Mesendoderm (in vitro differentiated cells): ENCODE data around the gene RMND5B.

Experiments used
- DNase-seq: peaks from one replicate; pipeline ENCODE4 v3.0.0; 2013
- H2AK5ac ChIP-seq: 2 replicates; pipeline ENCODE4 v1.6.1; 2013; ENCODE audit warnings: low read length, inconsistent platforms
- H2BK120ac ChIP-seq: 2 replicates; pipeline ENCODE4 v1.6.1; 2013; ENCODE audit warnings: low read depth, mild to moderate bottlenecking, low read length, moderate library complexity, mixed read lengths
- H2BK15ac ChIP-seq: replicated peaks from 2 replicates; pipeline ENCODE4 v1.6.1; 2013; ENCODE audit warnings: low read depth, mild to moderate bottlenecking, moderate library complexity
- H2BK5ac ChIP-seq: 2 replicates; pipeline ENCODE4 v1.6.1; 2013; ENCODE audit warnings: low read length, inconsistent platforms
- H3K18ac ChIP-seq: 2 replicates; pipeline ENCODE4 v1.6.1; 2013; ENCODE audit warnings: mild to moderate bottlenecking, low read length, mixed read lengths
- H3K23ac ChIP-seq: one replicate; pipeline ENCODE4 v1.6.1; 2013; ENCODE audit warnings: low read length
- H3K27ac ChIP-seq: 2 replicates; pipeline ENCODE4 v1.5.1; 2013; ENCODE audit warnings: low read depth, mild to moderate bottlenecking, inconsistent platforms, low read length, moderate library complexity
- H3K27me3 ChIP-seq: 2 replicates; pipeline ENCODE4 v1.6.1; 2013; ENCODE audit warnings: low read length, control low read depth, mild to moderate bottlenecking, inconsistent platforms; ENCODE audit not compliant: insufficient read depth, poor library complexity
- H3K36me3 ChIP-seq: 2 replicates; pipeline ENCODE4 v1.6.1; 2013; ENCODE audit warnings: low read length, inconsistent platforms; ENCODE audit not compliant: control insufficient read depth, insufficient read depth
- H3K4ac ChIP-seq: one replicate; pipeline ENCODE4 v1.6.1; 2013; ENCODE audit warnings: low read depth, mild to moderate bottlenecking, low read length, moderate library complexity
- H3K4me1 ChIP-seq: 2 replicates; pipeline ENCODE4 v1.6.1; 2013; ENCODE audit warnings: low read depth, low read length, inconsistent platforms; ENCODE audit not compliant: control insufficient read depth
- H3K4me2 ChIP-seq: 2 replicates; pipeline ENCODE4 v1.6.1; 2013; ENCODE audit warnings: low read length
- H3K4me3 ChIP-seq: 2 replicates; pipeline ENCODE4 v1.5.1; 2013; ENCODE audit warnings: mild to moderate bottlenecking, low read length
- H3K56ac ChIP-seq: one replicate; pipeline ENCODE4 v1.6.1; 2013; ENCODE audit warnings: low read length
- H3K79me1 ChIP-seq: 2 replicates; pipeline ENCODE4 v1.6.1; 2013; ENCODE audit warnings: low read length, inconsistent platforms
- H3K79me2 ChIP-seq: 2 replicates; pipeline ENCODE4 v1.6.1; 2013; ENCODE audit warnings: mild to moderate bottlenecking, low read length; ENCODE audit not compliant: control insufficient read depth, insufficient read depth
- H3K9ac ChIP-seq: 2 replicates; pipeline ENCODE4 v1.6.1; 2013; ENCODE audit warnings: low read length, inconsistent platforms
- H4K5ac ChIP-seq: one replicate; pipeline ENCODE4 v1.6.1; 2013; ENCODE audit warnings: low read length
- H4K8ac ChIP-seq: one replicate; pipeline ENCODE4 v1.6.1; 2013; ENCODE audit warnings: low read depth, mild to moderate bottlenecking, control low read depth, low read length, moderate library complexity
- WGBS: extraction: QIAGEN DNeasy Blood & Tissue Kit; methylation state at CpG from one replicate; pipeline ENCODE4 v1.1.7; 2013; ENCODE audit warnings: low lambda C conversion rate, missing lambda C conversion rate; ENCODE audit not compliant: insufficient coverage; ENCODE audit errors: extremely low coverage; 5-methylcytosine and 5-hydroxymethylcytosine counted together

Gene RMND5B

DNA sequence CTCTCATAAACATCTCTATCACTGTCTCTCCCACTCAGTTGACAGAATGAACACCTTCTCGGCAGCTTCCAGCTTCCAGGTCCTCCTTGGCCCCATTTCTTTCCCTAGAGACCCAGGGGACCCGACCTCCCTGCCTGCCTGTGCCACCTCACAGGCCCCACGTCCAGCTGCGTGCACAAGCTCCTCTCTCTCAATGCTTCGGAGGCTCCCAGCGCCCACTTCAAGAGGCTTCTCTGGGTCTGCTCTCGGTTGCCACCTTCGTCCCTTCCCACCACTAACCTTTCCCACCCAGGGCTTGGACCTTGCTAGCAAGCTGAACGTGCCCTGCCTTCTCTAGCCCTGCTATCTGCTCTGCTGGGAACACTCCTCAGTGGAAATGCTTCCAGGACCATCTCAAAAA lies 20.3 kb upstream of the RMND5B start:
- H3K56ac ChIP-seq = no peak overlapping the region
- H2BK15ac ChIP-seq = no peak overlapping the region
- no peaks in the 10 kb centered on the region for H3K27me3 ChIP-seq
- H3K4me3 ChIP-seq = no peak overlapping the region
- no CpG with 5 or more reads among the region's 9 CpGs for WGBS
- H3K79me2 ChIP-seq = peaks cover 15% of the 10 kb centered on the region
- H3K36me3 ChIP-seq = no peaks in the 10 kb centered on the region
- H3K9ac ChIP-seq = no peak overlapping the region
- peaks cover 3% of the 10 kb centered on the region for H3K79me1 ChIP-seq
- H3K4me2 ChIP-seq = no peak overlapping the region
- H2AK5ac ChIP-seq = no peak overlapping the region
- peaks cover 6% of the 10 kb centered on the region for H3K4me1 ChIP-seq
- peak overlapping the region; percentile 9 for H3K23ac ChIP-seq
- H2BK120ac ChIP-seq = no peak overlapping the region
- H2BK5ac ChIP-seq = no peak overlapping the region
- DNase-seq = no peak
- no peak overlapping the region for H4K5ac ChIP-seq
- no peak overlapping the region for H3K4ac ChIP-seq
- H3K18ac ChIP-seq = no peak overlapping the region
- no peak overlapping the region for H4K8ac ChIP-seq
- no peak overlapping the region for H3K27ac ChIP-seq

DNA sequence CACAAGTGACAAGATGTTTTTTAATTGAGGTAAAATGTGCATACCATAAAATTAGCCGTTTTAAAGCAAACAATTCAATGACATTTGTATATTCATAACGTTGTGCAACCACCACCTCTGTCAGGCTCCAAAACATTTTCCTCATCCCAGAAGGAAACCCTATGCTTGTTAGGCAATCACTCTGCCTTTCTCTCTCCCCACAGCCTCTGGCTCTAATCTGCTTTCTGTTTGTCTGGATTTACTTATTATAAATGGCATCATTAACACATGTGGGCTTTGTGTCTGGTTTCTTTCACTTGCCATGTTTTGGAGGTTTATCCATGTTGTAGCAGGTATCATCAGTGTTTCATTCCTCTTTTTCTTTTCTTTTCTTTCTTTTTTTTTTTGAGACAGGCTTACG lies 18.9 kb upstream of the RMND5B start:
- Histone ChIP-seq H2BK120ac (no peak overlapping the region), H3K56ac (no peak overlapping the region), H3K18ac (no peak overlapping the region), H3K9ac (no peak overlapping the region), H3K36me3 (no peaks in the 10 kb centered on the region), H2AK5ac (no peak overlapping the region), H3K79me2 (peaks cover 27% of the 10 kb centered on the region), H4K8ac (no peak overlapping the region), H3K27me3 (no peaks in the 10 kb centered on the region), H2BK5ac (no peak overlapping the region), H3K79me1 (peaks cover 3% of the 10 kb centered on the region), H3K4me1 (peaks cover 12% of the 10 kb centered on the region), H3K4me3 (no peak overlapping the region), H3K4me2 (no peak overlapping the region), H3K23ac (no peak overlapping the region), H3K27ac (no peak overlapping the region), H2BK15ac (no peak overlapping the region), H4K5ac (no peak overlapping the region), H3K4ac (no peak overlapping the region)
- DNase-seq = no peak
- no CpG with 5 or more reads among the region's 3 CpGs for WGBS

DNA sequence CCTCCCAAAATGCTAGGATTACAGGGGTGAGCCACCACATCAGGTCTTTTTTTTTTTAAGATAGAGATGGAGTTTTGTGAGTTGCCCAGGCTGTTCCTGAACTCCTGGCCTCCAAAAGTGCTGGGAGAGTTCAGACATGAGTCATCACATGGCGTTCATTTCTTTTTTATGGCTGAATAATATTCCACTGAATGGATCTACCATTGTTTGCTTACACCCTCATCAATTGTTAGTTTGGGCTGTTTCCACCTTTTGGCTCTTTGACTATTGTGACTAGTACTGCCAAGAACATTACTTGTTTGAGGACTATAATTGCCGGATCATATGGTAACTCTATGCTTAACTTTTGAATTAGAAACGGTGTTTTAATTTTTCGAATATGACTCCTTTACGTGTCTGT lies 18.3 kb upstream of the RMND5B start:
- Histone ChIP-seq H3K18ac (no peak overlapping the region), H2BK120ac (no peak overlapping the region), H2BK5ac (no peak overlapping the region), H3K27me3 (no peaks in the 10 kb centered on the region), H3K23ac (no peak overlapping the region), H2AK5ac (no peak overlapping the region), H3K27ac (no peak overlapping the region), H3K56ac (no peak overlapping the region), H3K79me1 (peaks cover 5% of the 10 kb centered on the region), H3K4me1 (peaks cover 12% of the 10 kb centered on the region), H4K5ac (no peak overlapping the region), H4K8ac (no peak overlapping the region), H3K4ac (no peak overlapping the region), H3K9ac (no peak overlapping the region), H3K4me2 (no peak overlapping the region), H3K79me2 (peaks cover 33% of the 10 kb centered on the region), H3K4me3 (no peak overlapping the region), H2BK15ac (no peak overlapping the region), H3K36me3 (no peaks in the 10 kb centered on the region)
- WGBS = no CpG with 5 or more reads among the region's 5 CpGs
- DNase-seq = no peak

GRCh38 chr5:178113141-178113787 lies 17.6 kb upstream of the RMND5B start, which contains the start of gene N4BP3:
Gene N4BP3, plus strand, starts transcription at chr5:178113532. Its CDS starts 6,052 bp downstream, at chr5:178119584.
- Histone ChIP-seq H4K5ac (no peak within 1 kb of the TSS), H3K23ac (no peak within 1 kb of the TSS), H2AK5ac (no peak within 1 kb of the TSS), H2BK5ac (peak within 1 kb of the TSS; percentile 73), H4K8ac (peak within 1 kb of the TSS; percentile 31), H3K4ac (peak within 1 kb of the TSS; percentile 90), H3K79me2 (peaks cover 41% of the 10 kb centered on the region), H3K79me1 (peaks cover 7% of the 10 kb centered on the region), H3K18ac (peak within 1 kb of the TSS; percentile 81), H3K4me1 (peaks cover 12% of the 10 kb centered on the region), H3K56ac (peak within 1 kb of the TSS; percentile 93), H3K4me3 (peak within 1 kb of the TSS; percentile 68), H3K27me3 (no peaks in the 10 kb centered on the region), H3K4me2 (peak within 1 kb of the TSS; percentile 91), H2BK120ac (no peak within 1 kb of the TSS), H3K9ac (peak within 1 kb of the TSS; percentile 92), H3K36me3 (no peaks in the 10 kb centered on the region), H2BK15ac (no peak within 1 kb of the TSS), H3K27ac (peak within 1 kb of the TSS; percentile 86)
- no CpG with 5 or more reads among the region's 96 CpGs for WGBS
- peak; percentile 91 for DNase-seq

DNA sequence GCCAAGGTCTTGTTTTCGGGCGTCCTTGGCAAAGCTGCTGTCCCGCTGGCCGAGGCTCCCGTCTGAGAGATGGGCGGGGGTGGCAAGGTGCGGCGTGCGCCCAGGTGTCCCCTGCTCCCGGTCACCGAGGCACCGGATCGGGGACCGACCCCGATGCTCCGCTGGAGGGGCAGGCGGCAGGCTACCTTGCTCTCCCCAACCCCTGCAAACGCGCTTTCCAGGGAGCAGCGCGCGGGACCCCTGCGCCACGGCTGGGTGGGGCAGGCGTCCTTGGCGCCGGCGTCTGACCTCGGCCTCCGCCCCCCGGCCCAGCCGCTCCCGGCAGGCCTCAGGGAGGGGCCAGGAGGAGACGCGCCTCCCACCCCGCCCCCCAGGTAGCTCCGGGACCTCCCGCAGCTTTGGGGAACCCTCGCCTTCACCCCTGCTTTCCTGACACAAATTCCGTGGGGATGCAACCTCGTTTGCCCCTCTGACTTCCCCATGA lies 16.9 kb upstream of the RMND5B start:
- Histone ChIP-seq H2BK5ac (peak overlapping the region; percentile 63), H3K56ac (peak overlapping the region; percentile 93), H3K27me3 (no peaks in the 10 kb centered on the region), H2BK120ac (no peak overlapping the region), H3K18ac (peak overlapping the region; percentile 81), H2BK15ac (no peak overlapping the region), H3K4me1 (peaks cover 12% of the 10 kb centered on the region), H3K36me3 (no peaks in the 10 kb centered on the region), H3K4me2 (peak overlapping the region; percentile 91), H4K8ac (no peak overlapping the region), H4K5ac (no peak overlapping the region), H2AK5ac (no peak overlapping the region), H3K27ac (peak overlapping the region; percentile 86), H3K4ac (peak overlapping the region; percentile 90), H3K79me2 (peaks cover 42% of the 10 kb centered on the region), H3K23ac (no peak overlapping the region), H3K9ac (peak overlapping the region; percentile 92), H3K79me1 (peaks cover 7% of the 10 kb centered on the region), H3K4me3 (peak overlapping the region; percentile 68)
- peak; percentile 65 for DNase-seq
- no CpG with 5 or more reads among the region's 41 CpGs for WGBS
